ENCODE results near the gene MTMR1. TPM values are rescaled to one million over a fixed set of nuclear protein-coding genes. Genes with fewer than 3 reads are reported as not detected.

Gene MTMR1
- total RNA-seq, 6 experiments from 2014 or later = 9.0 to 20.6 (median 20.2) TPM

DNA sequence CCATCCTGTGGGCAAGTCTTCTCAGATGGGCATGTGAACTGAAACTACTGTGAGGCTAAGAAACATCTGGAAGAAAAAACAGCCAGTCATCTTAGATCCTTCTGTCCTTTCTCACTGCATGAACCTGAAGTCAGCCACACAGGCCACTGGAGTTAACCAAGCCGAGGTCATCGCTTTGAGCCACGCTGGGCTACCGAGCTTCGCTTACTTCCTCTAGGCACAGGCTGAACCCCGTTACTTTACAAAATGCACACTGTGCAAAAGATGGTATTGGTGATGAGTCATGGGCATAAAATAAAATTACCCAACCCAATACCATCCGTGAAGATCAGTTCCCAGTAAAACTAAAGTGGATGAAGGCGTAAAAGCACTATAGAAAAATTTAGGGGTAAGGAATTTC lies 86.2 kb downstream of the MTMR1 start:
- Mint-ChIP-seq H3K36me3 (ENCODE audit: low read depth) (no peaks in the 10 kb centered on the region), H3K27me3 (ENCODE audit: insufficient read depth) (peaks cover 1% of the 10 kb centered on the region; the same call in 1 of the 2 replicates), H3K4me1 (ENCODE audit: low read depth) (peaks cover 15% of the 10 kb centered on the region), H3K9me3 (no peaks in the 10 kb centered on the region), H3K4me3 (no peak overlapping the region), H3K27ac (no peak overlapping the region)
- no peak for DNase-seq
- TF ChIP-seq CTCF (IDR thresholded peaks at IDR 0.05) = no peak

DNA sequence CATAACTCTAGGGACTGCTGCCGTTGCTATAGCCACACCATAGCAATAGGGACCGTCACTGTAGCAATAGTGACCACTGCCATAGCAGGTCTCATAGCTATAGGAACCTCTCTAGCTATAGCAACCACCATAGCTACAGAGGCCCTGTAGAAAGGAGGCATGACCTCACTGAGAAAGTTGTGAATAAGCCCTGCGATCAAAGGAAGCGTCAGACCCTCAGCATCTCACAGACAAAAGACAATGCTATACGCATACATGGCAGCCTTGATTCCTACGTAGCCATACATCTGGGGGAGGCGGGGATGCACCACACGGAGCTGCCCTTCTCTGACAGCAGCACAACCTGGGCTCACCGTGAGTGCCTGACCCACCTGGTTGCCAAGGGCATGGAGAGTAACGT lies 88.5 kb downstream of the MTMR1 start:
- TF ChIP-seq CTCF (IDR thresholded peaks at IDR 0.05) = no peak
- DNase-seq = no peak
- no peaks in the 10 kb centered on the region for H3K36me3 Mint-ChIP-seq (ENCODE audit: low read depth)
- no peak overlapping the region for H3K27ac Mint-ChIP-seq
- peaks cover 1% of the 10 kb centered on the region; the same call in 1 of the 2 replicates for H3K27me3 Mint-ChIP-seq (ENCODE audit: insufficient read depth)
- H3K4me1 Mint-ChIP-seq (ENCODE audit: low read depth) = peaks cover 15% of the 10 kb centered on the region
- no peaks in the 10 kb centered on the region for H3K9me3 Mint-ChIP-seq
- no peak overlapping the region for H3K4me3 Mint-ChIP-seq

DNA sequence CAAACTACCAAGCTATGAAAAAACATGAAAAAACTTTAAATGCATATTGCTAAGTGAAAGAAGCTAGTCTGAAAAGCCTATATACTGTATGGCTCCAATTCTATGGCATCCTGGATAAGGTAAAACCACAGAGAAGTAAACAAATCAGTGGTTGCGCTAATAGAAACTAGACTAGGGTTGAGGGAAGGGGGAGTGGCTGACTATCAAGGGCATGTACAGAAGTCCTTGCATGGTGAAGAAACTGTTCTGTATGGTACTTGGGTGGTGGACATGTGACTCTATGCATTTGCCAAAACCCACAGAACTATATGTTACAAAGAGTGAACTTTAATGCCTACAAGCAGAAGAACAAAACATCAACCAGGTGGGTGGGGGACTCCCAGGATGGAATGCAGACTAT lies 96.8 kb downstream of the MTMR1 start:
- H3K4me3 Mint-ChIP-seq = no peak overlapping the region
- H3K9me3 Mint-ChIP-seq = no peaks in the 10 kb centered on the region
- no peak for DNase-seq
- no peaks in the 10 kb centered on the region for H3K4me1 Mint-ChIP-seq (ENCODE audit: low read depth)
- peaks cover 7% of the 10 kb centered on the region for H3K36me3 Mint-ChIP-seq (ENCODE audit: low read depth)
- no peak for TF ChIP-seq CTCF (IDR thresholded peaks at IDR 0.05)
- H3K27me3 Mint-ChIP-seq (ENCODE audit: insufficient read depth) = no peaks in the 10 kb centered on the region; the same call in none of the 2 replicates
- H3K27ac Mint-ChIP-seq = no peak overlapping the region

DNA sequence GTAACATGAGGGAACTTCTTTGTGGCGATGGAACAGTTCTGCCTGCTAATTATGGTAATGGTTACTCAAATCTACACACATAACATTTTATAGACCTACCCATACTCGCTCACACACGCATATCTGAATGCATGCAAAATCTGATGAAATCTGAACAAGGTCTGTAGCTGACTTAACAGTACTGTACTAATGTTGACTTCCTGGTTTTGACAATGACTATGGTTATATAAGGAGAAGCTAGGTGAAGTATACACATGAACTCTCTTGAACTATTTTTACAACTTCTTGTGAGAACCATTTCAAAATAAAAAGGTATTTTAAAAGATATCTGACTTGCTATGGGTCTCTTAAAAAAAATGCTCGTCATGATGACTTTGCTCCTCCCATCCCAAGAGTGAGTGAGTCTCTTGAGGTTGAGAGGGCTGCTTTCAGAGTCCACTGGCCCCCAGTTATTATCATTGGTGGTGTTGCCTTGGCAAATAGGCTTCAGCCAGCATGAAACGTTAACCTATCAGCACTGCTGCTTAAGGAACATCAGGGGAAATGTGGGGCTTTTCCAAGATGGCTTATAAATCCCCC lies 99.8 kb downstream of the MTMR1 start:
- Mint-ChIP-seq H3K4me3 (no peak overlapping the region), H3K27me3 (ENCODE audit: insufficient read depth) (no peaks in the 10 kb centered on the region; the same call in 1 of the 2 replicates), H3K36me3 (ENCODE audit: low read depth) (peaks cover 4% of the 10 kb centered on the region), H3K27ac (no peak overlapping the region), H3K9me3 (no peaks in the 10 kb centered on the region), H3K4me1 (ENCODE audit: low read depth) (no peaks in the 10 kb centered on the region)
- DNase-seq = no peak
- no peak for TF ChIP-seq CTCF (IDR thresholded peaks at IDR 0.05)

GRCh38 chrX:150805736-150806135 lies 112.5 kb downstream of the MTMR1 start:
- H3K9me3 Mint-ChIP-seq = no peaks in the 10 kb centered on the region
- no peak overlapping the region for H3K4me3 Mint-ChIP-seq
- no peak for DNase-seq
- TF ChIP-seq CTCF (IDR thresholded peaks at IDR 0.05) = no peak
- H3K27me3 Mint-ChIP-seq (ENCODE audit: insufficient read depth) = no peaks in the 10 kb centered on the region
- no peak overlapping the region for H3K27ac Mint-ChIP-seq
- peaks cover 4% of the 10 kb centered on the region; the same call in 1 of the 2 replicates for H3K36me3 Mint-ChIP-seq (ENCODE audit: low read depth)
- H3K4me1 Mint-ChIP-seq (ENCODE audit: low read depth) = no peaks in the 10 kb centered on the region

Measured in HFFc6 (cell line).